A172 (cell line): Measurements from ENCODE around the gene TBX5. TPM values are rescaled to one million over a fixed set of nuclear protein-coding genes. Genes with fewer than 3 reads are reported as not detected.
A peak's percentile ranks its signal among the peaks of the same experiment; 100 is the strongest.

ENCODE experiments used
- DNase-seq: peaks from one replicate; pipeline ENCODE4 v3.0.0-alpha.2; 2015; ENCODE audit warnings: low spot score
- total RNA-seq: library from RNA; depleted of rRNA; stranded (reverse); fragments of >200 nt; shearing (Covaris generic); gene quantifications from 2 replicates; pipeline ENCODE4 v1.2.3, GENCODE V29; 2014

TBX5 gene
- total RNA-seq, 1 experiment from 2014 or later: not detected

DNA sequence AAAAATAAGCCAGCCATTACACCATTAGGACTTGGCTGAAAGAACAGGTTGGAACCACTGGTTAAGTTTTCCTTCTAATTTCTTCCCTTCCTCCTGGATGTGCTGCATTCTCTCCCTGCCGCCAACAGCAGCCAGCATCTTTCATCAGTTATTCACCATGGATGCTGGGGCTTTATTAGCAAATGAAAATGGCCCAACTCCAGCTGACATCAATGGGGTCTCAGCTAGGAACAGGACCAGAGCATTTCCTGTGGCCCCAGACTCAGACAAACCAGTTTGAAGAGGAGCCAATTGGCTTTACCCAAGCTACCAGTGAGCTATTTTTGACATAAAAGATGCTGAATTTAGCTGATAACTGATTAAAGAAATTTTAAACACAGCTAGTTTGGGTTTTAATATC is 26.0 kb upstream of the TBX5 start:
- DNase-seq: no peak

DNA sequence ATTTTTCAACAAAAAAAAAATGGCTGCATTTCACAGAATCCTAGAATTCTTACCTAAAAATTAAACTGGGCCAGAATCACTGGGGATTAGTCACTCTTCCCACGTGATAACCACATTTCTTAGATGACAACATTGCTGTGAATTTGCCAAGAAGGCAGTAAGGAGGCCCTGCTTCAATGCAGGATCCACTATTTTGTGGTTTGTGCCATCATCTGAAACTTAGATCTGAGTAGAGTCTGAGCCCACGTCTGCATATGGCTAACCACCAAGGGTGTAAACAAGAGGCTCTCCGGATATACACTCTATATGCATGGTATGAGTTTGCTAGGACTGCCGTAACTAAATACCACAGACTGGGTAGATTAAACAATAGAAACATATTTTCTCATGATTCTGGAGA is 24.4 kb upstream of the TBX5 start:
- peak; percentile 67 for DNase-seq

DNA sequence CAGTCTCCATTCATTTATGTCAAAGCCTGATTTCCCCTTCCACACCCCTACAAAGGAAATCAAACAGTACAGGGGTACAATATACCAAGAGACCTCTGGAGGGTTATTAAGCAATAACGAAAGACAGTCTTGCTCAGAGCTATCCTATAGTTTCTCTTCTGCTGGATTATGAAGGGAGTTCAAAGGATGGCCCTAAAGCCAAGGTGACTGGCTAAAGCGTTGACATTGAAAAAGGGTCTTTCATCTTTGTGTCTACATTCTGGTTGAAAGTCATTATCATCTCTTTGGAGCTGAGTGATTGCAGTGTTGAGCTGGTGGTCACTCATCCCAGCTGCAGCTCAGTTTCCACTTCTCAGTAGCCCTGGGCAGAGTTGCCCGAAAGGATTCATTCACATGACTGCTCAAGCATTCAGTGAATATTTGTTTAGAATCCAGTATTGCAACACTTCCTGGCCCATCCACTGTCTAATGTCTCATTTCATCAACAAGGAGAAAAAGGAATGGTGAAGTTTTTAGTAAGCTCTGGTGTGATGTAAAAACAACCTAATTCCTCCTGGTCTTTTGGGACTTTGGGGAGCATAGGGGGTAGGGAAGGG is 19.2 kb upstream of the TBX5 start:
- DNase-seq: no peak

DNA sequence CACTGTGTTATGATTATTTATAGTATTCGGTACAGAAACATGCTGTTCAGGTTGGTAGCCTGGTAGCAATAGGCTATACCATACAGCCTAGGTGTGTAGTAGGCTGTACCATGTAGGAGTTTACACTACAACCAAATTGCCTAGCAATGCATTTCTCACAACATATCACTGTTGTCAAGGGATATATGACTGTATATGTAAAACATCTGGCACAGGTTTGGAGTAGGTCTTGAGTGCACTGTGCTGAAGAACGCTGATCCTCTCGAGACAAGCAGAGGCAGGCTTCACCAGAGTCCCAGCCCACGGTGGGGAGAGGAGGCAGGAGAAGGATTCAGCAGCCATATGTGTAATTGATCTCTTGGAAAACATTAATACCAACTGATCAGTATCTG is 15.0 kb upstream of the TBX5 start:
- no peak for DNase-seq

DNA sequence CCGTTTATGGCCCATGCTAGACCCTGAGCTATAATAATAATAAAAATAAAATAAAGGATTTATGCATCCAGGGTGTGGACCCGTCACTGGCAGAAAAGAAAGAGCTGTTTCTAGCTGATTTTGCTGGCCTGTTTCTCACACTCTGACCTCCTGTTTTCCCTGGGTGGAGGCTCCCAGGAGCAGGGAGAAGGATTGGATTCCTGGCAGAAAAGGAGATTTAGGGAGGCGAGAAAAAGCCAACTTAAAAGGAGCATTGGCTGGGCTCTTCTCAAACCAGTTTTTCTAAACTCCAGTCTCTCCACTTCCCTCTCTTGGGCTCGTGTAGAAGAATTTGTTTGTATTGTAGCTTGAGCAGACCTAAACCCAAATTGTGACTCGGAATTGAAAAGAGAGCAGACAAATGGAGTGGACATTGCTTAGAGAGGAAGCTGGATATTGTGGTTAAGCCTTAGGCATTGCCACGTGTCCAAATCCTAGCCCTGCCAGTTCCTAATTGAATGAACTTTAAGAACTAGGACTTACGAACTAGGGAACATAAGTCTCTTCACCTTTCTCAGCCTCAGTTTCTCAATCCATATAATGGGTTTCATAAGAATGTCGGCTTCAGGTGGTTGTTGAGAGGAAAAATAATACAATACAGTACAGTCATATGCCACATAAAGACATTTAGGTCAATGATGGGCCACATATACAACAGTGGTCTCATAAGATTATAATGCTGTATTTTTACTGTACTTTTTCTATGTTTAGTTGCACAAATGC is 14.4 kb upstream of the TBX5 start:
- no peak for DNase-seq

DNA sequence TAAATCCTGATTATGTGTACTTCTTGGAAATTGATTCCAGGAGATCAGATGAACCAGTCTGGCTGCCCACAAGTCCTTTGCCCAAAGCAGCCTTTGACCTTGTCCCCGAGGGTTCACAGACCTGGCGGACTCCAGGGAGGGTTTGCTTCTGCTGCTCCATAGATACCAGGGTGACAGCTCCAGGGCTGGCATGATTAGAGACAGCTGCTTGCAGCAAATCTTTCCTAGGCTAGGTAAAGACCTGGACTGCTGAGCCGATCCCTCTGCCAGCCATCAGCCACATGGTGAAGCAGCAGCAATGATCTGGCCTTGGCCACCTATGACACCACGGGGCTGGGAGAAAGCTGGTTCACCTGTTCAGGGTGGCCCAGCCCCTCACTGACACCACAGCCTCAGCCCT is 10.1 kb upstream of the TBX5 start:
- no peak for DNase-seq

DNA sequence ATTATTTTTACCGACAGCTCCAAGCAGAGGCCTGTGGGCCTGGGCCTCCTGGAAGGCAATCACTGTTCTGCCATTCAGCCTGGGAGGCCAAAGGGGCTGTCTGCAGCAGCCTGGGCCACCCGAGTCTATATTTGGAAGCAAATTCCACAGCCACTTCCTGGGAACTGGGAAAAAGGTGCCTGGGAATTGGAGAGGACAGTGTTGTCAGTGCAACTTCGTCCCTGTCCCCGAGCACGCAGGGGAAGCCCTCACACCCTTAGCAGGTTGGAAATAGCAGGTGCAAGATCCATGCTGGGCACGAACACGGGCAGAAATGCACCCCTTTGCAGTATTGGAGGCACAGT is 9.6 kb upstream of the TBX5 start:
- no peak for DNase-seq

DNA sequence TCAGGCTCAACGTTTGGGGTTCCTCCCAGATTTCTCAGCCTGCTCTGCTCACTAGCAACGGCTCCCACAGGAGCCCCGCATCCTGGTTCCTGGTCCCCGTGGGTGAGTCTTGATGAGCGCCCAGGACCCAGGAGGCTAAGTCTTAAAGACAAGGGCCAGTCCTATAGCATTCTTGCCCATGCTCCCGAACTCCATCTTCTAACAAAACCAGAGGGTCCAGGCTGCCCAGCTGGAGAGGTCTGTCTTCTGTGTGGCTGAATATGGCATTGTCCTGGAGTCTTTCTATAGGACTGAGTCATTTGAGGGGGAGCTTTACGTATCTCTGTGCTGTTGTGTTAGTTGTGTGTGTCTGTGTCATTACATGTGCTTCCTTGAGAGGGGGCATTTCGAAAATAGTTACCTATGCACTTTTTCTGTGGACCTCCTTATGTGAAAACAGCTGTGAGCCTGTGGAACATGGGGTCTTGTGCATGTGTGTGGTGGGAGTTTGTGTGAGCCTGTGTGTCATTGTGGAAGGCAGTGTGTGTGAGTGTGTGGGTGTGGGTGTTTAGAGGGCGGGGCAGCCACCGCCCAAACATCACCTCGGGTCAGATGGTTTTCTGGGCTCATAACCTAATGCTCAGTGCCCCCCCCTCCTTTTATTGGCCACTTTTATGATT is 9.1 kb upstream of the TBX5 start:
- no peak for DNase-seq

DNA sequence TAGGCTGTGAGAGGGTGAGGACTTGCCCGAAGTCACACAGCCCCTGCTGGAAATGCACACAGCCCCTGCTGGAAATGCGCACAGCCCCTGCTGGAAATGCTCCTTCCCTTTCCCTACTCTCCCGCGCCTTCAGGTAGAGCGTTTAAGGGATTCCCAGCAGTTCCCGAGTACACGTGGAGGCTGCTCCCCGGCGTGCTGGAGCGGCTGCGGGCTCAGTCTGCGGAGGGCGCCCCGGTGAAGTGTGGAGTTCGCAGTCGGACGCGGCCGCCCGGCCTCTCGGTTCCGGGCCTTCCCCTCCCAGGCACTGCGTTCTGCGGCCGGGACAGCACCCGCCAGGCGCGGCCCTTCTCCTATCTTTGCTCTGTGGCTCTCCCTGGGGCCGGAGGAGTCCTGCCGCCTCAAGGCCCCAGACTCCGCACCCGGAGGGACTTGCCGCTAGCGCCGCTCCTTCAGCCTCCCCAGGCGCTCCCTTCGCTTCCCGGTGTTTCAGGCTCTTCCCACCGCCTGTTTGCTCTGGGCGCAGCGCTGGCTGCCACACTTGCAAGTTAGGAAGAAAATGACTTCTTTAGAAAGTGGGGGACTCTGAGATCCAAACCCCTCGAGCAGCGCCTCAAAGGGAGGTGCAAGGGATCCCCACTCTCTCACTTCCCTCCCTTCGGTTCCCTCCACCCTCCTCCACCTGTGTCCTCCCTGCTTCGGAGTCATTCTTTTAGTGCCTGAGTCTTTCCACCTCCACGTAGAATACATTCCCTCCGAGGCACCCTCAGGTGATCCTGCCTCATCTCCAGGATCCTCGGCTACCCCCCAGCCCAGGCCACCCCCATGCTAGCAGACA is 8.3 kb upstream of the TBX5 start:
- DNase-seq: no peak

DNA sequence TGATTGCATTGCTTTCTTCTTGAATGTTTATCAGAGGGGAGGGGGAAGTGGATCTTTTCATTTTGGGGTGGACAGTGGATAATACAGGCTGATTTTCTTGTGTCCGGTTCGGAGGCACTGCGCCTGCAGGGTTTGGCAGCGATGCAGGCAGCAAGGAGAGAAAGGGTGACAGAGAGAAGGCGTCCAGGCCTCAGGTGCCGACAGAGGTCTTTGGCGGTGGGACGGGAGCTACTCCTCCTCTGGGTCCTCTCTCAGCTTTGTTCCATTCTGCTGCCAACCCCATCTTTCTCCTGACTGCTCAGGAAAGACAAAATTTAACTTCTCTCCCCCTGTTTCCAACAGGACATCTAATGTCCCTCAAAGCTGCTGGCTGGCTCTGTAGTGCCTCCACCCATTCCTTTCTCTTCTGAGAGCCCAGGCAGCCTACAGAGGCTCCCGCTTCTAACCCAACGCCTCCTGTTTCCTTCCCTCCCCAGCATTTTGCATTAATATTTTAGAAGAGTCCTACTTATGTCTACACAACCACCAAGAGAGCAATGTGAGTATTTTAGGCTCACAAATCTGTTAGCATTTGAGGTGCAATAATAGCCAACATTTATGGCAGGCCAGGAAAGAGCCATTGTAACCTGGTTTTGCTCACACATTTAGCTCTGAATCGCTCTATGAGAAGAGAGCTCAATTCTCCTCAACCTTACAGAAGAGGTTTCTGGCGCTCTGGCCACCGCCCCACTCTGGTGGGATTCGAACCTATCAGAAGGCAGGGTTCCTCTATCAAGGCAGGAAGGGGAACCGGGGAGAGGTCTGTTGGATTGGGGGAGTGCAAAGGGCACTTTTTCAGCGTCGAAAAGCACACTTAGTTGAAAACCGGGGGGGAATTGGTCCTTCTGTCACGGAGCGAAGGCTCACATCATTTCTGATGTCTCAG is 7.1 kb upstream of the TBX5 start:
- DNase-seq: no peak

DNA sequence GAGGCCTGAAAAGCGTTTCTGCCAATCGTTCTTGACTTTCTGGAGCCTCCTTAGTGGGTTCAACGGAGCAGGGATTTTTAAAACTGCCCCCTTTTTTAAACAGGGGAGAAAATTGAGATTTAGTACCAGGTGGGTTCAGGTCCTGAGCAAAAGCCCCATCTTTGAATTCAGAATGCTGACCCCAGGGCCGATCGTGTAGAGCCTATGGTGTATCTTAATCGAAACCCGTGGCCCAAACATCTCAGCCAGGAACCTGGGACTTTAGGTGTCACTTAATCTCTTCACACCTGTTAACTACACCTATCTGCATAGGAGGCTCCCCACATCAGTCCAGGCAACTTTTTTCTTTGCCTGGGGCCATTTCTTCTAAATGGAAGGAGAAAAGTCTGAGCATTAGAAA is 6.4 kb upstream of the TBX5 start:
- no peak for DNase-seq

DNA sequence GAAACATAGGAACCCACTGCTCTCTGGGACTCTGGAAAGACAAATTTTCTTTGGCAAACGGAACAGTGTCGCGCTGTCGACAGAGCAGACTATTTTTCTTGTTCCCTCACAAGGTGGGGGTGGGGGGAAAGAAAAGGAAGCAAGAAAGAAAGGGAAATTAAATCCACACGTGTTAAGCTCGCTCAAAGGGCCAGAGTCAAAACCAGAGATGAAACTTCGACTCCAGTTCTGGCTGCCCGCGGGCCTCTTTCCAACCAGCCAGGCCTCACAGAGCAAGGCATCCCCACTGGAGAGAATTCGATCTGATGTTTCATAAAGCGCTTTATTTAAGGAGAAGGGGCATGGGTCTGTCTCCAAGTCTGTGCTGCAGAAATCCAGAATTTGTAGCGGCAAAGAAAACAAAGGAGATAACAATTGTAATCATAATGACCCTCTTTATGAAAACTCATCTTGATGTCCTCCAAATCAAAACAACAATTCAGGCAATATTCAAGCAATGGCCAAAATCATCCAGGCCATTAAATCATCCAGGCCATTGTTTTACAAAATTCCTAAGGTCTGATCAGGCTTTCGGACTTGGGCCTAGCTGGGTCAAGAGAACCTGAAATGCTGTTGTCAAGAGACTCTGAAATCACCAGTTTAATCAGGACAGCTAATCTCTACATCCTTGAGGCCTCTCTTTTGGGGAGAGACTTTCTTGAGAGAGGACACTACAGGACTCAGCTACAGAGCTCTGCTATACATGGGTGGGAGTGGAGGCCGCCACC is 5.3 kb upstream of the TBX5 start:
- DNase-seq: no peak

DNA sequence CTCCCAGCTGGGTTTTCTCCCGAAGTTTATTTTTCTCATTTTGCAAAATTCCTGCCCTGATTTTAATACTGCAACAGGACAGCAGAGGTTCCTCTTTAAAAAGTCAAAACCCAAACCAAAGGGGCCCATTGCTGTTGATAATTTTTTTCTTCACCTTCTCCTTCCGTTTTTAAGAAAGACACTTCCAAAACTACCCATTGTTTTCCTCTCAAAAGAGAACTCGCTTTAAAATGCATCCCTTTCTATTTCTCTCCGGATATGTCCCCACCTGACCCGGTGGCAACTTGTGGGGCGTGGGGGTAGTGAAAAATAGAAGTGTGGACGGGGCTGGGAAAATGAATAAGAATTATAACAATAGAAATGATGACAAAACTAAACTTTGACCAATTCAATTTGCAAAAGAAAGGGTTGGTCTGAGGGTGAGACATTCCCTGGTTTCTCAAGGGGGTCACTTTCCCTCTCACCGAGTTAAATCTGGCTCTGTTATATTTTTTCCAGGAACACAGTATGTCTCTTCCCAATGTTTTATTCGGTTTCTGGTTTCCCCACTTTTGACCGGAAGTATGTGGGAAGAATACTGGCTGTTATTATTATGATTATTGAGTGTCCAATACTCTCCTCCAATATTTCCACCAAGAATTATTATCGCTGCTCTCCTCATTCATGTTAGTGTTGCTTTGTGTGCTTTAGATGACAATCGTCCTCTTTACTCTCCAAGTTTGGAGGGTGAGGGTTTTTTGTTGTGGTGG is 4.1 kb upstream of the TBX5 start:
- DNase-seq: no peak

DNA sequence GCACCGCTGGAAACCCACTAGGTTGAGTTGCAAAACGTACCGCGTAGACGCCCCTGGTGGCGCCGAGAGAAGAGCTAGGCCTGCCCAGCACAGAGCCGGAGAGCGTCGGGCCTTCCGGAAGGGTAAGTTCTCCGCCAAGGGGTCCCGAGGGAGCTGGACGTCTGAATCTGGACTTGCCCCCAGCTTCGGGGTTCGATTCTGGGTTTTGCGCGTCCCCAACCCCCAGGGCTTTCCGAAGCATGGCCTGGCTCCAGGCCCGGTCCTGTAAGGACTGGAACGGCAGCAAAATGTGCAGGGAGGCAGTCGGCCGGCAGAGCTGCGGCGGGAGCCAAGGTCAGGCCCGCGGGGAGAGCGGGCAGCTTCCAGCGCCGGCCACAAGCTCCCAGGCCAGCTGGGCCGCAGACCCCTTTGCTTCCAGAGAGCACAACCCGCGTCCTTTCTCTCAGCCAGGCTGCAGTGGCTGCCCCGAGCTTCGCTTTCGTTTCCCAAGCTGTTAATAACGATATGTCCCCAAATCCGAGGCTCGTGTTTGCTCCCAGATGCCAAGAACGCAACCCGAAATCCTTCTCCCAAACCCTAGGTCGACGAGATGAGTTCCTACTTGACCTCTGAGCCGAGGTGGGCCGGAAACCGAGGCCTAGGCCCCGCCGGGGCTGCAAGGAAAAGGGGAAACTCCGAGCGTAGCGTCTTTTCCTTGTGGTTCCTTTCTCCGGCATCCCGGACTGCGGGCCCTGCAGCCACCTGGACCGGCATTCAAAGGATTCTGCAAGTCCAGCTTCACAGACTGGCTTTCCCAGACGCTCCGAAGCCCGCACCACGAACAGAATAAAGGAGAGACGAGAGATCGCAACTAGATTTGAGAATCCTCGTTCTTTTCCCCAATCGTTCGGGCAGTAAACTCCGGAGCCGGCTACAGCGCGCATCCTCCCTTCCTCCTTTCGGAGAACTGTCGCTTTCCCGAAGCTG is 3.2 kb upstream of the TBX5 start:
- DNase-seq: no peak

DNA sequence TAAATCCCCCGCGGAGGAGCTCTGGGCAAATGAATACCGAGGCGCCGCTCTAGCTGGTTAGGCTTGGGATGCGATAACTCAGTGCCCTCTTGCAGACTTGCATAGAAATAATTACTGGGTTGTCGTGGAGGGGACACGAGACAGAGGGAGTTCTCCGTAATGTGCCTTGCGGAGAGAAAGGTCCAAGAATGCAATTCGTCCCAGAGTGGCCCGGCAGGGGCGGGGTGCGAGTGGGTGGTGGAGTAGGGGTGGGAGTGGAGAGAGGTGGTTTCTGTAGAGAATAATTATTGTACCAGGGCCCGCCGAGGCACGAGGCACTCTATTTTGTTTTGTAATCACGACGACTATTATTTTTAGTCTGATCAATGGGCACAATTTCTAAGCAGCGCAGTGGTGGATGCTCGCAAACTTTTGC is 2.5 kb upstream of the TBX5 start:
- no peak for DNase-seq

DNA sequence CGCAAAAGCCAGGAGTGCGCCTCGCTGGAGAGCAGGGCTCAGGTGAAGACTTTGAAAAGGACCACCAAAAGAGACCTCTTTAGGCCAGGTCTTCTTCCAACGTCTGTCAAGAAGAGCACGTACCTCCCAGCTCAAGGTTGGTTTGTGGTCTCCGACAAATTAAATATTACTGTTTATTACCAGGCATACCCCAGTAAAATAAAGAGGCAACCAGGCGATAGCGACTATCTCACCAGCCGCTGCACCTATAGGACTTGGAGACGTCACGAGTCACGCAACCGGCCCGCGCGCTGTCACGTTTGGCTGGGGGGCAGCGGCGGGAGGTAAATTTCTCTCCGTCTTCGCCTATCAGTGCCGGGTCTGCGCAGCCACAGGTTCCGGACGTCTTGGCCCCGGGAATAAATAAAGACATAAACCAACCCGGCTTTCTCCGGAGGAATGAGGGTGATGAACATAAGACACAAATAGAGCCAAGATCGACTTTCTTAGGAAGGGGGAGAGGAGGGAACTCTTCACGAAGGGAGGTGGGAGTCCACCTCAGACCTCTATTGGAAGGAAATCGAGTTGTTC is 2.0 kb upstream of the TBX5 start:
- no peak for DNase-seq

DNA sequence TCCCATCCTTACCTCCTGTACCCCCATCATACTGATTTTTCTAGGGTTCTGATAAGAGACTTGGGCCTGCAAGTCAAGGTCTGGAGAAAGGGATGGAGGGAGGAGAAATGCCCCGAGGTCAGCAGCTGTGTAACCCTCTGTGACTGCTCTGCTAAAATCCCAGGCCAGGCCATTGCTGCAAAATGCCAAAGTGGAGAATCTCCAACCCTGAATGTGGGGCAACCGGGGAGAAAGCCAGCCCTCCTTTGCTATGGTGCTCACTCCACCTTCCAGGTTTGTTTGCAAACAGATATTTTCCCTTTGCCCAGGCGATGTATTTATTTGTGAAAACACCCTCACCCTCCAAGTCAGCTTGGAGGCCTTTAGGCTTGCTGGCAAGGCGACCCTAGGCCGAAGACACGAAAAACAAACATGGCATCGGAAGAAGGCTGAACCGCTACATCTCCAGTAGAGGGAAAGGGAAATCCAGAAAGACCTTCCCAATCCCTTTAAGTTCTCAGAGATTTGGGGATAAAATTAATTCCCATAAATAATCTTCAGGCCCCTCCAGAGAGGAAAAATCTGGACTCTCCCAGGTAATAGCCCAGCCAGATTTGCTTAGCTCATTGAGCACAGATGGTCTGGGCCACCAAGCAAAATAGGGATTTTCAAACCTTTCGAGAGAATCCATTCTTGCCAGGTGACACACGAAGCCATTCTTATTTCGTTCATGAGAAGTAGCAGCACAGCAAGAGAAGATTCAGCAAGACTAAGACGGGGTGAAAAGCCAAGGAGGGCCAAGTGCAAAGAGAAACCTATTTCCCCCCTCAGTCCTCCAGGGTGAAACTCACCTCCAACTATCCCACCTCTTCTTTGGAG is 1.3 kb upstream of the TBX5 start:
- DNase-seq: no peak
